Measurements from ENCODE around the gene TMEM273. TPM values are rescaled to one million over a fixed set of nuclear protein-coding genes. Genes with fewer than 3 reads are reported as not detected.
"Not testable (repeated sequence)": the region's sequence is repeated elsewhere in the genome, so short reads cannot be mapped to it uniquely, and the experiment has no call there.

The TMEM273 gene
- total and polyA plus RNA-seq, 9 donors = 1.5 to 25.2 (median 5.0) TPM

GRCh38 chr10:49197171-49197570, 9.0 kb upstream of the TMEM273 start:
- 78 to 84% (median 84%) methylated on average over 6 of the region's 6 CpGs for WGBS, 3 donors

GRCh38 chr10:49195864-49196263, 7.7 kb upstream of the TMEM273 start:
- H3K27ac ChIP-seq; H3K36me3 ChIP-seq; H3K4me3 ChIP-seq; DNase-seq; H3K27me3 ChIP-seq; intact Hi-C loops (cut with DNase I); H3K9me3 ChIP-seq; H3K4me1 ChIP-seq (ENCODE audit: insufficient read depth): not testable (repeated sequence)
- WGBS, 3 donors = 95 to 96% (median 96%) methylated on average over 4 of the region's 4 CpGs

More at GRCh38 chr10:49197171-49197570, 9.0 kb upstream of the TMEM273 start:
- TF ChIP-seq POLR2A (IDR thresholded peaks at IDR 0.05) = no peak
- TF ChIP-seq EP300 (IDR thresholded peaks at IDR 0.05) = no peak
- no peak for TF ChIP-seq CTCF (IDR thresholded peaks at IDR 0.05)
- DNase-seq = no peak
- intact Hi-C loops (cut with DNase I) = no loop called here
- Histone ChIP-seq H3K9me3 (no peaks in the 10 kb centered on the region), H3K4me1 (ENCODE audit: insufficient read depth) (no peaks in the 10 kb centered on the region), H3K27ac (no peak overlapping the region), H3K4me3 (no peak overlapping the region), H3K27me3 (no peaks in the 10 kb centered on the region), H3K36me3 (no peaks in the 10 kb centered on the region)

GRCh38 chr10:49194212-49194920, 6.2 kb upstream of the TMEM273 start:
- no peaks in the 10 kb centered on the region for H3K4me1 ChIP-seq (ENCODE audit: insufficient read depth)
- no peak for DNase-seq
- H3K36me3 ChIP-seq = no peaks in the 10 kb centered on the region
- no peak overlapping the region for H3K27ac ChIP-seq
- TF ChIP-seq EP300 (IDR thresholded peaks at IDR 0.05) (no peak), POLR2A (IDR thresholded peaks at IDR 0.05) (no peak), CTCF (IDR thresholded peaks at IDR 0.05) (no peak)
- intact Hi-C loops (cut with DNase I) = no loop called here
- H3K9me3 ChIP-seq = no peaks in the 10 kb centered on the region
- 59 to 67% (median 60%) methylated on average over 8 of the region's 8 CpGs for WGBS, 3 donors
- no peaks in the 10 kb centered on the region for H3K27me3 ChIP-seq
- H3K4me3 ChIP-seq = no peak overlapping the region

GRCh38 chr10:49191349-49191748, 3.2 kb upstream of the TMEM273 start:
- Histone ChIP-seq H3K9me3 (no peaks in the 10 kb centered on the region), H3K4me3 (no peak overlapping the region), H3K36me3 (no peaks in the 10 kb centered on the region), H3K27ac (no peak overlapping the region), H3K27me3 (no peaks in the 10 kb centered on the region), H3K4me1 (ENCODE audit: insufficient read depth) (no peaks in the 10 kb centered on the region)
- intact Hi-C loops (cut with DNase I) = no loop called here
- 87 to 93% (median 91%) methylated on average over 1 of the region's 1 CpG for WGBS, 3 donors
- no peak for DNase-seq
- no peak for TF ChIP-seq POLR2A (IDR thresholded peaks at IDR 0.05)
- no peak for TF ChIP-seq CTCF (IDR thresholded peaks at IDR 0.05)
- no peak for TF ChIP-seq EP300 (IDR thresholded peaks at IDR 0.05)

- Histone ChIP-seq H3K4me1 (ENCODE audit: insufficient read depth) (no peaks in the 10 kb centered on the region), H3K4me3 (no peak overlapping the region), H3K9me3 (no peaks in the 10 kb centered on the region), H3K27me3 (no peaks in the 10 kb centered on the region), H3K27ac (no peak overlapping the region), H3K36me3 (no peaks in the 10 kb centered on the region)
- no peak for DNase-seq
- 92 to 95% (median 92%) methylated on average over 6 of the region's 6 CpGs for WGBS, 3 donors
- TF ChIP-seq POLR2A (IDR thresholded peaks at IDR 0.05) = no peak
- no peak for TF ChIP-seq EP300 (IDR thresholded peaks at IDR 0.05)
- TF ChIP-seq CTCF (IDR thresholded peaks at IDR 0.05) = no peak
- intact Hi-C loops (cut with DNase I) = loop anchor here in 1 of 4 donors (5.0 kb wide), 1 partner anchor 48 kb away; no protein-coding TSS in a partner anchor
These were observed 1.2 kb upstream of the TMEM273 start for GRCh38 chr10:49189422-49189821.

All from ovary (tissue), 9 donors.